HG03064 (cell line): ENCODE measurements around the gene TBC1D10A.

Experiments used
- ATAC-seq: cut with Tn5 transposase; IDR thresholded peaks from one replicate; pipeline ENCODE4 v1.9.1; 2021; ENCODE audit warnings: low read depth; ENCODE audit not compliant: unreplicated experiment

TBC1D10A gene

DNA sequence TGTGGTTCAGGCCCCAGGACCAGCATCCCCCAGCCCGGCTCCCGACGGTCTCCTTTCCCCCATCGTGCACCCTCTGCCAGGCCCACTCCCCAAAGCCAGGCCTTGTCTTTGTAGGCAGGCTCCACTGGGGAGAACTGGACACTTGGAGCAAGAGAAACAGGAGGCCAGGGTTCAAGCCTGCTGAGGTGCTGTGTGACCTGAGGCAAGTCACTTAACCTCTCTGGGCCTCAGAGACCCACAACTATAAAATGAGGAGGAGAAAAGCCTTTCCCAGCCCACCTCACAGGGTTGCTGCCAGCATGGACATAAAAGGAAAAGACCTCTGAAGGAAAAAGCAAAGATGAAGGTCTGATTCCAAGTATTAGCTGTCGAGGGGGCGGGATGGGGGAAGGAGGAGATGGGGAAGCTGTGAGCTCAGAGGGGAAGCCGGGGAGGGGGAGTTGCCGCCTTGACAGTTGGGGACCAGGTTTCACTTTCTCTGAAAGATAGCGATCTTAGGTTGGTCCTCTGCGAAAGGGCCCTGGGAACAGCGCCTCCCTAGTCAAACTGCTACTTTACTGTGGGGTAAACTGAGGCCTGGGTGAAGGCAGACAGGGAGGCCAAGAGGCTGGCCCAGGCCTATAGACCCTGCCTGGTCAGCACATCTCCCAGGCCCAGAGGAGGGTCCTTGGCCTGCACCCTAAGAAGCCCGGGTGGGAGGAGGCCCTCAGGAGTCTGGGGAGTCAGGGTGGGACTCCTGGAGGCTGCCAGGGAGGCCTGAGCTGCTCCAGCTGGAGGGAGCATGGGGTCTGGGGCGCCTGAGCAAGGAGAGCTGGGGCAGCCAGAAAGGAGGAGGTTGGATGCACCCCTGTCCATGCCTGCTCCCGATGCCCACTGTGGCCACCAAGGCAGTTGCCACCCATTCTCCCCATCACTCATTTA lies 59.1 kb downstream of the TBC1D10A start:
- ATAC-seq: no peak

DNA sequence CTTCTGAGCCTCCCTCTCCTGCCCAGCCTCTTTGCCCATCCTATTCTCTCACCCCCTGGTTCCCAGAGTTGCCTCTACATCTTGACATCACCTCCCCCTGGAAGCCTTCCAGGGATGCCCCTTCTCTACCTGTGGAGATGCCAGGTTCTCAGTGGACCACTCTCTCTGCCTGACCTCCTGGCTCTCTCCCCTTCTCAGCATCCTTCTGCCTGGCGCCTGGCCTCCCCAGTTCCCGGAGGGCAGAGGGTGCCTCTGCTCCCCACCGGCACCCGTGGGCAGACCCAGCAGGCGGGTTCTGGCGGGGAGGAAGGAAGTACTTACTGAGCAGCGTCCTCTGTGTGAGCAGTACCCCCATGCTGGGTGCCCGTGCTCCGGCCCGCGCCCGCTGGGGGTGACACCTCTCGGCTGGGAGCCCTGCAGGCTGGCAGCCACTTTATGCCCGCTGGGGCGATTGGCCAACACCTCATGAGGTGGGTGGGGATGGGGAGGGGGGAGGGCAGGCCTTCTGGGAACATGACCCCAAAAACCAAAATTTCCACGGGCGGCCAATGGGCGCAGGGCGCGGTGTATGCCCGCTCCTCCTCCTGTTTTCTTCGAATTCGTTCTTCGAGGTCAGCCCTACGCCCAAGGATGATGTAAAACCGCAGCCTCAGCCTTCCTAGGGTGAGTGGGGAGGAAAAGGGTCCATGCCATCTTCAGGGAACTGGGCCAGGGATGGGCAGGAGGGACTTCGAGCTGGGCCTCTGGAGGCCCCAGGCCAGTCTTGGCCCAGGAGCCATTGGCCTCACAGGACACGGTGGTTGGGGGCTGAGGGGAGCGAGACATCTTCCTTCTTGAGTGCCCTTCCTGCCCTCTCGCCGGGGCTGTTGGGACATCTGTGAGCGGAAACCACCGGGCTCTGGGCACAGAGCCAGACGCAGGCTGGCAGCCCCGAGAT lies 60.0 kb downstream of the TBC1D10A start, which contains the start of gene OSM:
Gene OSM, minus strand, starts transcription at position 407 of the 937 bp plus-strand sequence. Its CDS starts 52 bp downstream, at position 355.
- ATAC-seq: no peak

DNA sequence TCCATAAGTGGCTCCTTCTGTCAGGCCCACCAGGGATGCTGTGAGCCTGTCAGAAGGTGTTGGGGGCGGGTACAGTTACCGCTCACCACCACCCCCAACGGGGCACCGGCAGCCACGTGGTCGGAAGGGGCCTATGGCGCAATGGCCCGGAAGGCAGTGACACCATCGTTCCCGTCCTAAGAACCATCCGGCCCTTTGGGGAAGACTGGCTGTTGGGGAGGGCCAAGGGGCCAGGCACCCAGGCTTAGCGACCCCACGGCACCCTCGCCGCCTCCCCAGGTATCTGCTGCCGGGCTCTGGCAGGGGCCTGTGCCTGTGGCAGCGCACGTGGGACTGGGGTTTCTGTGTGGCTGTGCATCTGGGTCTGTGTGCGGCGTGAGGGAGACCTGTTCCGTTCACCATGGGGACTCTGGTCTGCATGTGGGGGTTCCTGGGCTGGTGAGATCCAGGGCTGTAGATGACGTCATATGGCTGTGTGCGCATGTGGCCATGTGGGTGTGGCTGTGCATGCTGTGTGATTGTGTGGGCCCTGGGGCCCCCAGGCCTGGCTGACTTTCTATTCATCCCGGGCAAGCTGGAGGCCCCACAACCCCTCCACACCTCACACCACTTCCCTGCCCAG lies 60.8 kb downstream of the TBC1D10A start:
- peak; percentile 60 for ATAC-seq

DNA sequence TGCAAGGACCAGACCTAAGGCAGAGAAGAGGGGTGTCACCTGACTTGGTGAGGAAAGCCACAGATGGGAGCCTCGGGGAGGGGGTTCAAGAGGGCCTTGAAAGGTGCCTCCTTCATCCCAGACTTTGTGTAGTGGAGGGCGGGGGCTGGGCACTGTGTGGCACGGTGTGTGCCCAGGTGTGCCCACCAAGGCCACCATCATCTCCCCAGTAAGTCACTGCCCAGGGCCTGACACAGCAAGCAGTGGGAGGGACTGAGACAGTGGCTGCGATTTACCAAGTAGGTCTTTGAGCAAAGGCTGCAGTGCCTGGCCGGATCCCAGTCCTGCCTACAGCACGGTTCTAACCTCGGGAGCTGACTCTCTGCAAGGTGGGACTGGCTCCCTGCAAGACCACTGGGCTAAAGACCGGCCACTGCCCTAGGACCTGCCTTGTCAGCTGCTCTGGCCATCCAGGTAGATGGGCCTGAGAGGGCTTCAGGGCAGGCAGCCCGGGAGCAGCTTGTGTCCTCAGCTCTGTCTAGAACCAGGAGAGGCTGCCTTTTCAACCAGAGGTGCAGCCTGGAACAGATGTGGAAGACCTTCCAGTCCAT lies 61.5 kb downstream of the TBC1D10A start:
- no peak for ATAC-seq

DNA sequence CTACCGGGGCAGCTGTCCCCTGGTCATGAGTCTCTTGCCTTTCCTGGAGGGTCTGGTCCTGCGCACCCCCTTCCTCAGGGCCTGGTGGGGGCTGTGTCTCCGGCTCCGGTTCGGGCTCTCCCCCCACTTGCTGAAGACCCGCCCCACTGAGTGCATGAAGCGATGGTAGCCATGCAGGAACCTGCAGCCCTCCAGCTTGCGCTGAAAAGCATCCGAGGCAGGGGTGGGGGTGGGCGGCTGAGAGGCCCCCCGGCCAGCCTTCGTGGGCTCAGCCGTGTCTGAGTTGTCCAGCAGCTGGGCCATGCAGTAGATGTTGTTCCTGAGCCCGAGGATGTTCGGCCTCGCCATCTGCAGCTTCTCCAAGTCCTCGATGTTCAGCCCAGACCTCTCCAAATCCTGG lies 62.9 kb downstream of the TBC1D10A start:
- ATAC-seq: no peak

DNA sequence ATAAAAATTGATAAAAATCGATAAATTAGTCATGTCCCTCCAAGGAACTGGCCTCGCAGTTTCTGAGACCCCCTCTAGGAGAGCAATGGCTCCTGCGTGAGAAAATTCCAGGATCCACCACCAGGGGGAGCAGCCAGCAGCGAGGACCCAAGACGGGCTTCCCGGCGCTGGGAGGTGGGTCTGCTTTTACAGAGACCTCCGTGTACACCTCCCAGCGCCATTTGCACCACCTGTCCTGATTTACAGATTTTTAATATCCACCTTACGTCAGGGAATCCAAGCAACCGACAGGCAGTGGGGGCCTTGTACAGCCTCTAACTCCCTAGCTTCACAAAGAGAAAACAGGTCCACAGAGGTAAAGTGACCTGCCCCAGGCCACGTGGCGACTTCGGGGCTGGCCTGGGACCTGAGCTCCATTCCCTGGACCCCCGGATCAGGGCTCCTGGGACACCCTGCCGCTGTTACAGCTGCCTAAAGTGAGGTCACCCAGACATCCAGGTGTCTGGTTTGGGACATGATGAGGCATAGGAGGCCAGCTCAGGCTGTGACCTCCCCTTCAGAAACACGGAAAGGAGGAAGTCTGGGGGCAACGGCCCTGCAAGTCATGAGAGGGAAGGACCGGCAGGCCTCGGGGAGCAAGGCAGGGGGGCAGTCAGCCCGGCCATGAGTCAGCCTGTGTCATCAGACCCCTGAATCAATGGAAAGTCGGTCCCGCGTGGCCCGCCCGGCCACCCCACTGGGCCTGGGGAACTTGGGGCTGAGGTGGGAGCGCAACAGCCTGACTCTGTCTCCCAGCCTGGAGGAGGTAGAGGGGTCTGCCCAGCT lies 63.6 kb downstream of the TBC1D10A start:
- ATAC-seq: no peak

DNA sequence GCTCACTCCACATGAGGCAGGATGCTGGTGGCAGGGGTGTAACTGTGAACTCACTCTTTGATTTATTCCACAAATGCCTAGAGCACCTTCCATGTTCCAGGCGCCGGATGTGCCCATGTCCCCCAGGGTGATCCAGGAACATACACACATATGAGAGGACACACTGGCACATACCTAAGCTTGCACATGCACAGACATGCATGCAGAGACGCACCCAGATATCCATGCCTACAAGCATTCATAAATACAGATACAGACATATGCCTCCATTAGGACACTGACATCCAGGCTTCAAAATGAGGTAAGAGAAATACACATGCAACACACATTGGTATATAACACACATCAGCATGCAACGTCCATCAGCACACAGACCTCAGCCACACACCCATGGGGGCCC lies 64.6 kb downstream of the TBC1D10A start:
- no peak for ATAC-seq

DNA sequence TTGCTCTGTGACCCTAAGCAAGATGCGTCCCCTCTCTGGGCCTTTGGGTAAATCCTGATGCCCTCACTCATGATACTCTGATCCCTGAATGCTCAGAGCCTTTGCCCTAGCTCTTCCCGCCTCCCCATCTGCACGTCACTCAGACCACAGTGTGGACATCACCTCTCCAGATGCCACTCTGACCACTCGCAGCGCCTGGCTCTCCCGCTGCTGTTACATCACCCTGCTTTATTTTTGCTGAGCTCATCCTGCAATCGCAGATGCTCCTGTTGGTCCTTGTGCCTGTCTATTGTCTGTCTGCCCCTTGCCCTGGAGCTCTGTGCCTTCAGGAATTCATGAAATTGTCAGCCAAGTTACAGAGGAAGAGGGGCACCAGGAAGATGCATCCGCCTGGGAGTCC lies 65.6 kb downstream of the TBC1D10A start:
- no peak for ATAC-seq

DNA sequence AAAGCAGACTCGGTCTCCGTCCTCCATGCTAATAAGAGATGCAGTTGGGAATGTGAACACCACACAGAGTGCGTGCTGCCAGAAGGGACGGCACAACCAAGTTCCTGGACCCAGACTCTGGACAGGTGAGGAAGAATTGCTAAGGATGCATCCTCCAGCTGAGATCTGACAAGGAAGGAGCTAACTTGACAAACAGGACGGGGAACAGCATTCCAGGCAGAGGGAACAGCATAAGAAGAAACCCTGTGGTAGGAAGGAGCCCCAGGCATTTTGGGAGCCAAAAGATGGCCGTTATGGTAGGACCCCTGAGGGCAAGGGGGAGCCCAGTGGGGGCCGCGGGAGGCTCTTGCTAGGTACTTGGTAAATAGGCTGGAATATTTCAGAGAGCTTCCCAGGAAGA lies 66.1 kb downstream of the TBC1D10A start:
- no peak for ATAC-seq

DNA sequence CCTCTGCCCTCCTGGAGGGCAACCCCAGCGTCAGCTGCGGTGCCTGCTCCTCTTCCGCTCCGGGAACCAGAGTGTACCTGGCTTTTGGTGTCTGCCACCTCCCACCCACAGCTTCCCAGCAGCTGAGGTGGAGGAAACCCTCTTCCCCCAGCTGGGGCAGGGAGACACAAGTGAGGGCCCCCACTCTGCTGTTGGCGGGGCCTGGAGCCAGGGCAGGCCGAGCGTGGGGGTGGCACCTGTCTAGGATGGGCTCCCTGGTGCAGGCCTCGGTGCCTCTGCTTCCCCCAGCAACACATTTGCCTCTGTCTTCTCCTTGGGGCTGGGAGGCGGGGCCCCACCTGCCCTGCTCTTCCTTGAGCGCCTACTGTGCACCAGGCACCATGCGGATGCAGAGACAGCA lies 66.5 kb downstream of the TBC1D10A start:
- no peak for ATAC-seq

DNA sequence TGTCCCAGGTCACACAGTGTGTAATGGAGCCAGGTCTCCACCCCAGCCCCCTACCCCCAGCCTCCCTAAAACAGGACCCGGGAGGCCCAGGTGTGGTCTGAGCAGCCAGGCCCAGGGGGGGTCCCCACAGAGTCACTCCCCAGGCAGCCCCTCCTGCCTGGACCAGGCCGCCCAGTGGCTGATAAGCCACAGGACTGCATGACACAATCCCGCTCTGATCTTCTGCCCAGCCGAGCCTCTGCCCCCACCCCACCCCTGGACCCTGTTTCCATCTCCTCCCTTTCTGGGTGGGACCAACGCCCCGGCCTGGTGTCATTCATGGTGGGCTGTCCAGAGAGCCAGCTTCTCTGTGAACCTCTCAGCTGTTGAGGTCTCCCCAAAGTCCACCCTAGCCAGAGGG lies 72.4 kb downstream of the TBC1D10A start:
- ATAC-seq: no peak

DNA sequence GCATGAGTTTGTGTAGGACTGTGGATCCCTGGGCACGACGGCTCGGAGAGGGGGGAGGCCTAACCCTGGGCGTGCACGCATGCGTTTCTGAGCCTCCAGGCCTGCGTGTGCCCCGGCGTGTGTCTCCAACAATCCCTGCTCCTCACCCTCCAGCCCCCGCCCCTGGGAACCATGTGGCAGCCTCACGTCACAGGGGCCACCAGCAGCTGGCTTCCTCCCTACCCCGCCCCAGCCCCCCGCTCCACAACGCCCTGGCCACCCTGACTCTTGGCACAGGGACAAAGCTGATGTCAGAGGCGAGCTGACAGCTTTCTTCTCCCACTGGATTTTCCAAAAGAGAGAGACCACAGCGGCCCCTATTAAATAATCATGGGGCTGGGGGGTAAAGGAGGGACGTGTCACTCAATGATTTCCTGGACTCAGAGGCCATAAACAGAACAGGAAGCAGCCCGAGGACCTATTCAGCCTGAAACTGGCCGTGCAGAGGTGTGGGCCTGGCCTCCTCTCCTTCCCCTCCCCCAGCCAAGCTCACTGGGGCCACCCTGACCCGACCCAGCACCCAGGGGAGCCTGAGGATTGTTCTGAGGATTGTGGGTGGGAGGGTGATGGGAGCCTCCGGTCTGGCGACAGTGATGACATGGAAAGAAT lies 73.4 kb downstream of the TBC1D10A start:
- no peak for ATAC-seq

DNA sequence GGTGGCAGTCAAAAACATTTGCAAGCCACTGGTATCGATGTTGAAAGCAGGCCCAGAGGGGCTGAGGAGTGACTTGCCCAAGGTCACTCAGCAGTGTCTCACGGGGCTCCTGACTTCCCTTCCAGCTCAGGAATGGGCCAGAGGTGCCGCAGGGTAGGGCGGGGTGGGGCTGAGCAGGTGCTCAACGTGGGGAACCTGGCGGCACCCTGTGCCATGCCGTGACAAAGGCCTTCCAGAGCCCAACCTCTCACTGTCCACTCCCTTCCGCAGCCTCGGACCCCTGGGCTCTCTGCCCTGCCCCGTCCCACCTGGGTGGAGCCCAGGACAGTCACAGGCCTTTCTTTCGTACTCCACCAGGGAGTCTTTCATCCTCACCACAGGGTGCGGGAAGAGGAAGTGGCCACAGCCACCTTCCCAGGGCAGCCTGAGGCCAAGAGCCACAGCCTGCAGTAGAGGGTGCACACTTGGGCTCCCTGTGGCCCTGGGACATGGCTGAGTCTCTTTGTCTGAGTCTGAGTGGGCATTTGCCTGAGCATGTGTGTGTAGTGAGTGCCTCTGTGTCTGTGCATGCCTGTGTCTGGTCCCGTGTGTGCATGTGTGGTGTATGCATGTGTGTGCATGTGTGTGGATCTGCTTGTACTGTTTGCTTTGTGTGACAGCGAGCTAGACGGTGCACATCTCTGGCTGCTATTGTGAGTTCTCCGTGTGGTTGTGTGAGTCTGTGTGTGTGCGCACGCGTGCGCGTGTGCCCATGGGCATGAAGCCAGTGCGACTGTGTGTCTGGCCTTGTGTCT lies 74.1 kb downstream of the TBC1D10A start:
- no peak for ATAC-seq

DNA sequence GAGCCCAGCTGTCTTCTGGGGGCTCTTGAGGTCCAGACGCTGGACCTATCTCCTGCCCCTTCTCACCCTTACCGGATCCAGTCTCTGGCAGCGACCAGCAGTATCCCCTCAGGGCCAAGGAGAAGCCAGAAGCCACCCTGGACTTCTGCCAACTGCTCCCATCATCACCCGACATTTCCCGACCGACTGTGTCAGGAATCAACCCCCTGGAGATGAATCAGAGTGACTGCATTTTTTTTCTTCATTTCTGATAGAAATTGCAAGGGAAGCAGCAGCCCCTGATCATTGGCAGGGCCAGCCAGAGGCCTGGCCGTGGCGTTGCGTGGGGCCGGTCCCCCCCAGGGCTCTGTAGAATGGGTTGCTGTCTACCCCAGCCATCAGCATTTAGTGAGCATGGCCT lies 75.0 kb downstream of the TBC1D10A start:
- ATAC-seq: no peak

DNA sequence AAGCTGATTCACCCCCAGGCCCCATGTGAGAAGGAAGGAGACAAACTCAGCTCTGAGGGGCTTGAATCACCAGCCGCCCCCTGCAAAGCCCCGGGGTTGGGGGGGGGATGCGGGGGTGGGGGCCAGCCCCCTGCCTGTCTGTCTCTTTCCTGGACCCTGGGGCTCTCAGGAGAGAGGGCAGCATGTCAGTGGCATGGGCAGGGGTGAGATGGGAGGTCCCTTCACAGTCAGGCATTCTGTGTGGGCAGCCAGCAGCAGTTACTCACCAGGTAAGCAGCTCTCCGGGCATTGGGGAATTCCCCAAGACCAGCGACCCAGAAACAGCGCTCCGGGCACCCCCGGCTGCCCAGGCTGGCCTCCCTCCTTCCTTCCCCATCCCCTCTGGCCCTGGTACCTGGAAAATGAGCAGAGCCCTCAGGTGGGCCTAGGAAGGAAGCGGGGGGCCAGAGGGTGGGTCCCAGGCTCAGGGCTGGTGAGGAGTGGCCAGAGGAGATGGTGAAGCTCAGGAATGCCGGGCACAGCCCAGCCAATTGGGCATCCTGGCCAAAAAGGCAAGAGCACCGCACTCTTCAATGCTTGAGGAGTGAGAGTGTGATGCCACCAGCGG lies 76.0 kb downstream of the TBC1D10A start:
- no peak for ATAC-seq

DNA sequence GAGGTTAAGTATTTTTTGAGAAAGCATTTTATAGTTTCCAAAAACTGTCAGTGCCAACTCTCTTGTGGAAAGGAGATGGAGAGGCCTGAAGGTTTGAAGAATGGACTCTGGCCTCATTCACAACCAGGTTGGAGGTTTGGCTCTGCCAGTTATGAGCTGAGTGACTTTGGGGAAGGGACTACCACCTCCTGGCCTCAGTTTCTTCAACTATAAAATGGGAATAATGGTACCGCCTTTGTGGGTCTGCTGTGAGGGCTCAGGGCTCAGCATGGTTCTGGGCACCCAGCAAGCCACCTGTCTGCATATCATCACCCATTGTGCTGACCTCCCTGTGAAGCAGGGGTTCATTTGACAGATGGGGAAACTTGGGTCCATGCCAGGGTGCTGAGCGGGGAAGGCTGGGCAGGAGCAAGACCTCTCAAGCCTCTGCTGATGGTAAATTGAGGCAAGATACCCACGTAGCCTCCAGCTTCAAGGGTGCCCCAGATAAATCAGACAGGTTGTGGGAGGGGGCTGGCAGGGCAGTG lies 76.6 kb downstream of the TBC1D10A start:
- ATAC-seq: no peak
